Measurements from ENCODE around the gene DMTF1.

DNA sequence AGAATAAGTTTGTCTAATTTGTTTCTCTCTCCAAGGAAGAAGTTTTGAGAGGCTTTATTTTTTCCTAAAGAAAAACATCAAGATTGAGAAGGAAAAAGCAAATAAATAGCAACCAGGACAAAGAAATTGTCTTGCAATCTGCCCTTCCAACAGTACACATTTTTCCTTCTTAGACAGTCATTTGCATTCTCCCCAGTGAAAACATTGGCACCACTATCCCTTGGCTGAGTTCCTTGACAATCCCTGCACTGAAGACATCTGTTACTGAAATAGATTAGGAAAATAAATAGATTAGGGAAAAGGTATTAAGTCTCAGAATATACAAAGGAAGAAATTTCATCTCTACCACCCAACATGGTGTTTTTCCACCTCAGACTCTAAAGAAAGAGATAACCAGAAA lies 79.5 kb downstream of the DMTF1 start:
- TF ChIP-seq, protein P1, sequence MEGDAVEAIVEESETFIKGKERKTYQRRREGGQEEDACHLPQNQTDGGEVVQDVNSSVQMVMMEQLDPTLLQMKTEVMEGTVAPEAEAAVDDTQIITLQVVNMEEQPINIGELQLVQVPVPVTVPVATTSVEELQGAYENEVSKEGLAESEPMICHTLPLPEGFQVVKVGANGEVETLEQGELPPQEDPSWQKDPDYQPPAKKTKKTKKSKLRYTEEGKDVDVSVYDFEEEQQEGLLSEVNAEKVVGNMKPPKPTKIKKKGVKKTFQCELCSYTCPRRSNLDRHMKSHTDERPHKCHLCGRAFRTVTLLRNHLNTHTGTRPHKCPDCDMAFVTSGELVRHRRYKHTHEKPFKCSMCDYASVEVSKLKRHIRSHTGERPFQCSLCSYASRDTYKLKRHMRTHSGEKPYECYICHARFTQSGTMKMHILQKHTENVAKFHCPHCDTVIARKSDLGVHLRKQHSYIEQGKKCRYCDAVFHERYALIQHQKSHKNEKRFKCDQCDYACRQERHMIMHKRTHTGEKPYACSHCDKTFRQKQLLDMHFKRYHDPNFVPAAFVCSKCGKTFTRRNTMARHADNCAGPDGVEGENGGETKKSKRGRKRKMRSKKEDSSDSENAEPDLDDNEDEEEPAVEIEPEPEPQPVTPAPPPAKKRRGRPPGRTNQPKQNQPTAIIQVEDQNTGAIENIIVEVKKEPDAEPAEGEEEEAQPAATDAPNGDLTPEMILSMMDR (conservative IDR thresholded peaks at IDR 0.05 in 1 of 2, IDR thresholded peaks at IDR 0.05 in 1 of 2; ENCODE audit: low read depth in 1 of 2, low read length in 2 of 2): no peak
- no peak for TF ChIP-seq EZH2 (IDR thresholded peaks at IDR 0.05; ENCODE audit: low read length, missing control alignments)

All from fibroblast of lung (primary cell).